GM18517 (cell line): ENCODE data around the gene LPAR5.

Experiments used
- ATAC-seq: cut with Tn5 transposase; IDR thresholded peaks from one replicate; pipeline ENCODE4 v1.9.1; 2021; ENCODE audit warnings: mild to moderate bottlenecking, moderate library complexity; ENCODE audit not compliant: unreplicated experiment

LPAR5 gene

DNA sequence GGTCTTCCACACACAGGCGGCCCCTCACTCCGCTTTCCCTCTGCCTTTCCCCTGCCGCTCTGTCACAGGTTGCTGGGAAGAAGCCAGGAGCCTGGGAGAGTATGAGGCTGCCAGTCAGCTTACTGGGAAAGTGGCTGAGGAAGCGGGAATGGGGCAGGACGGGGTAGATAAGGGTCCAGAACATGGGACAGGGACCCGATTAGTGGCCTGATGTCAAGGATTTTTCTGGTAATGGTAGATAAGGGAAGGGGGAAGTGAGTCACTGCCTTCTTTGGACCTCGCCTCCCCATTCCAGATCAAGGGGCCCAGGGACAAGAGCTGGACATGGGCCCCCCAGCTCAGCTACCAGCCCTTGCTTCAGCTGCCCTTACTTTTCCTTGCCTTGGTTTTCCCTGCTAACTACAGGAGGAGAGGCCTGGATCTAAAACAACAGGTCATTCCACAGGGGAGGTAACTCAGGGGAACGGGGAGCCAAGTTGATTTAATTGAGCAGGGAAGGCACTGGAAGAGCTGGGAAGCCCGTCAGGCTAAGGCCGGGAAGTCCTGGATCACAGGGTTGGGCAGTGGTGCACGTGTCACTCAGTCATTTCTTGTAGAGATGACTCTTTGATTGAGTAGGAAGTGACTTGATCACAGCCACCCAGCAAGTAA lies 3.5 kb upstream of the LPAR5 start:
- ATAC-seq = no peak

- ATAC-seq = no peak
Measured at GRCh38 chr12:6638305-6638704, 2.5 kb upstream of the LPAR5 start.

GRCh38 chr12:6635375-6635855 lies 344 bp downstream of the LPAR5 start:
- ATAC-seq = peak; percentile 44

GRCh38 chr12:6632026-6632983 lies 3.5 kb downstream of the LPAR5 start:
- no peak for ATAC-seq

- no peak for ATAC-seq
Measured at GRCh38 chr12:6631549-6631961, 4.2 kb downstream of the LPAR5 start.

DNA sequence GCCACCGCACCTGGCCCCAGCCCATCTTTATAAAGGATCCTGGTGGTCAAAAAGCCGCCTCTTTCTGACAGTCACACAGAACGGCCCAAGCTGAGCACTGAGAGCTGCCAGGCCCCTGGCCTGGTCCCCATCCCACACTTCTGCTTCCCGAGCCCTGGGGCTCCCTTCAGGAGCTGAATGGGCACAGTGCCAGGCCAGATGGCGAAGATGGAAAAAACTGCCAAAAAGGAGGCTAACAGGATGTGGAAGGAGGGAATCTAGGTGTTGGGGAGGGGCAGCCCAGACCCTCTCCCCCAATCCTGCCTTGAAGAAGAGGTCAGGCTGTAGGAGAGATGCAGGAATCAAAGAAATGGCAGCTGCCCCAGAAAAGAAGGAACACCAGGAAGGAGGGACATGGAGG lies 5.0 kb downstream of the LPAR5 start:
- no peak for ATAC-seq

DNA sequence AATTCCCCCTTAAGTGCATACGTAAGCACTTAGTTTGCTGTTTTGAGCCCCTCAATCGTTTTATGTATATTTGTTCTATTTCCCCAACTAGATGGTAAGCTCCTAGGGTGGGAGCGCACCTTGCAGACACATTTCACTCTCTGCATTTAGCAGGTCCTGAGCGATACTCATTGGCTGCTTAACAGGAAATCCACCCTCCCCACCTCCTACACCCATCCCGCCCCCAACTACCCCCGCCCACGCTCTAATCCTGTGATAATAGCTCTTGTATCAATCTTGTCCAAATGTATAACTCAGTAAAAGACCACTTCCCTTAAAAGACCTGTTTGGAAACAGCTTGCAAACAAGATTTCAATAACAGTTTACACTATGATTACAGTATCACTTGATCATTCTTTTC lies 8.1 kb downstream of the LPAR5 start:
- no peak for ATAC-seq

- ATAC-seq = no peak
Measured at GRCh38 chr12:6626654-6627283, 9.0 kb downstream of the LPAR5 start.

- no peak for ATAC-seq
Measured at GRCh38 chr12:6620885-6621274, 14.9 kb downstream of the LPAR5 start.

- no peak for ATAC-seq
Measured at GRCh38 chr12:6620137-6620884, 15.4 kb downstream of the LPAR5 start.

DNA sequence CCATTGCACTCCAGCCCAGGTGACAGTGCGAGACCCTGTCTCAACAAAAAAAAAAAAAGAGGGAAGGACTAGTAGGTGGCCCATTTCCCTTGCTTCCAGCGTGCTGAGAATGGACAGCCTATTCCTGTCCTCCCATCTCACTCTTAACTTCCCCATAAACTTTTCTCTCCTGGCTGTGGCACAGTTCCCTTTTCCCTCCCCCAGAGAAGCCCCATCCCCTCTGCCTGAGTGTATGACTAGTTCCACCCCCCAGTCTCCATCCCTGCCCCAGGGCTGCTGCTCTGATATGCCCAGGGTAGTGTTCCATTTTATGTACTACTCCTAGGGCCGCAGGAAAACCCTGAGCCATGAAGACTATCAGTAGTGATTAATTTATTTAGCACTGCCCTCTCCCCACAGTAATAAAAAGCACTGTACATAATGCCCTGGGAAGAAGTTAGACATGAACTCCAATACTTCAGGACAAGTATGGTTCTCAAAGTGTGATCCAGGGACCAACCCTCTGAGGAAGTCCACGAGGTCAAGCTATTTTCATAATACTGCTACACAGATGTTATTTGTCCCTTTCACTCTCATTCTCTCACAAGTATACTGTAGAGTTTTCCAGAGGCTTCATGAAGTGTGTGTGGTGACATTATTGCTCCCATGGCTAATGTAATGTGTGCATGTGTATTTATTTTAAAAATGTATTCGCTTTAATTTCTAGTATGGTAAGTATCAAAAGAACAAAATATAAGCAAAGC lies 17.1 kb downstream of the LPAR5 start:
- no peak for ATAC-seq

- ATAC-seq = no peak
Measured at GRCh38 chr12:6615802-6616201, 20.0 kb downstream of the LPAR5 start.

GRCh38 chr12:6614513-6615172 lies 21.1 kb downstream of the LPAR5 start:
- ATAC-seq = no peak

- no peak for ATAC-seq
Measured at GRCh38 chr12:6613776-6614512, 21.8 kb downstream of the LPAR5 start.

GRCh38 chr12:6613015-6613775 lies 22.6 kb downstream of the LPAR5 start:
- no peak for ATAC-seq

DNA sequence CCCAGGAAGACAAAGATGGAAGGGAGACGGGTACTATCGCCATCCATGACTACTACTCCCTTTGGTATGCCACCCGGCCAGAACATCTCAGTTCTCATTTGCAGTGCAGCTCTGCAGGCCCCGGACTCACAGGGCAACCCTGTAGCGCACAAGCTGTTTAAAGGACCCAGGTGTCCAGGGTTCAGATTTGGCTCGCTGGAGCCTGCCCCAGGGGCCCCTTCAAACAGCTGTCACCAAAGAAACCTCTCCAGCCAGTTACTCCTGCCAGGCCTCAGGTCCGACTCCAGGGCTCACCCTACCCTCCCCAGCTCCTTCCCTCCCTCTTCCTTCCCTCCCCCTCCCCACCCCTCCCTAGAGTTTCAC lies 23.1 kb downstream of the LPAR5 start:
- ATAC-seq = no peak

GRCh38 chr12:6612247-6612646 lies 23.5 kb downstream of the LPAR5 start:
- no peak for ATAC-seq

DNA sequence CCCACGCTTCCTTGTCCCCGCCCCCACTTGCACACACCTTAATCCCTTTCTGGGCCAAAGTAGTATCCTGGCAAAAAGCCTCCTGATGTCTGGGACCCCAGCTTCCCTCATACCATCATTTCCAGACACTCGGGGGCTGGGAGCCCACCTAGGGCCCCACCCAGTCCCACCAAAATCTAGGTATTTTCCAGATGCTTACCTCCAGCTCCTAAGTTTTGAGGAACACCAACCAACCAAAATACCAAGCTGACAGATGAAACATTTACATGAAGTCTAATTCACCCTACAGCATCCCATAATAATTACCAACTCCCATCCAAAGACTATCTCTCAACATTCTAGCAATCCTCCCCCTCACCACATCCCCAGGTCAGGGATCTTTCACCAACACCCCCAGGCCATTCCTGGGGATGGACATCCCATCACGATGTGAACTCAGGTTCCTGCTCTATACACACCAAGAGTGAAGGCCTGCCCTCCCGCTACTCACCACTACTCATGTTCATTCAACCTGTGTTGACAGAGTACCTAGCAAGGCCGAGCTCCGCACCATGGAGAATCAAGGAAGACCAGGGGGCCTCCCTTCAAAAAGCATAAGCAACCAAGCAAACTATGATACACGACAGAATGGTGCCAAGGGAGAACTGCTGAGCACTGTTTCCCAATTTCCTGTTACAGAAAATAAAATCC lies 27.0 kb downstream of the LPAR5 start:
- no peak for ATAC-seq
